EH (cell line): ENCODE data around the gene NREP.

Experiments
- DNase-seq: peaks from one replicate; pipeline ENCODE4 v3.0.0-alpha.2; 2015; ENCODE audit warnings: low read depth

Gene NREP, protein sequence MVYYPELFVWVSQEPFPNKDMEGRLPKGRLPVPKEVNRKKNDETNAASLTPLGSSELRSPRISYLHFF

DNA sequence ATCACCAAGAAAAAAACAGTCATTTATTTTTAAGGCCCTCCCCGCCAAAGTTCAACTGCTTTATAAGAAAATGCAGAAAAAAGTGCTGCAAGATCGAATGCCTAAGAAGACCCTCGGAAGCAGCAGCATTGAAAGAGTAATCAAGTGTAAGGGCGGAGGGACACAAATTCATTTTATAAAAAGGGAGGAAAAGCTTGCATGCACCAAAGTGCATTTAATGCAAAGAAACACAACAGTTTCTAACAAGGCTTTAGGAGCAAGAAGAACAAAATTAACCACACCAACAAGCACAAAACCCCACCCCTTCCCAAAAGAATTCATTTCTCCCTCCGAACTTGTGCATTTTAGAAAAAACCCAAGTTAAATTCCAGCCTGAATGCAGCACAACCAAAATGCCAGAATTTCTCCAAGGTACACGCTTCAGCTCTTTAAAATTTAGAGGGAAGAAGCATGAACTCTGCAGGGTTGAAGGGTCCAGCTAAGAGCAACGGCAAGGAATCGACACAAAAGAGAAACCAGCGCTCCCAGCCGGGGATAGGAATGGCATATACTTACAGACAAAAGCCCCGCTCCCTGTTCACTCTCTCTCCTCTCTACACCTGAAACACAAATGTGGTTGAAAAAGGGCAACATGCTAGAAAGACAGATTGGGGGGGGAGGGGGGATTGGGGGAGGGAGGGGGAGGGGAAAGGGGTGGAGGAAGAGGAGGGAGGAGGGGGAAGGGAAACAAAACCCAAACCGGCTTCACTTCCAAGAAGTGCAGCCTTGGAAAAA is at the start of gene NREP:
TSS of gene NREP (minus strand) at position 614 of the 774 bp plus-strand sequence. CDS start 1,422 bp downstream, outside the sequence.
- no peak for DNase-seq

DNA sequence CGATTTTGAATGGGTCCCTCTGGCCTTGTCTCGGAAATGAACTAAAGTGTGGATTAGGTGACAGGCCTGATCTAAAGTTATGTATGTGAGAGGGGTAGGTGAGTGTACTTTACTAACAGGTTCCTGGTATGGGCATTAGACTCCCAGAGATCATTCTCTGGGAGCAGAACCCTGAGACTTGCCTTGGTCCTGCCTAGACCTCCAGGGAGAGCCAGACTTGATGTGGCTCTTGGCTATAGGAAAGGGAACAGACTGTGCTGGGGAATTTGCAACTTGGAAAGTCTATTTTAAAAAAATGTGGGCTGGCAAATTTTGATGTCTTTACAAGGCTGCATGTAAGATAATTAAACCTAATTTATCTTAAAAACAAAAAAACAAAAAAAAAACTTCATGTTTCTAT is 49.8 kb upstream of the NREP start:
- DNase-seq, result no peak

DNA sequence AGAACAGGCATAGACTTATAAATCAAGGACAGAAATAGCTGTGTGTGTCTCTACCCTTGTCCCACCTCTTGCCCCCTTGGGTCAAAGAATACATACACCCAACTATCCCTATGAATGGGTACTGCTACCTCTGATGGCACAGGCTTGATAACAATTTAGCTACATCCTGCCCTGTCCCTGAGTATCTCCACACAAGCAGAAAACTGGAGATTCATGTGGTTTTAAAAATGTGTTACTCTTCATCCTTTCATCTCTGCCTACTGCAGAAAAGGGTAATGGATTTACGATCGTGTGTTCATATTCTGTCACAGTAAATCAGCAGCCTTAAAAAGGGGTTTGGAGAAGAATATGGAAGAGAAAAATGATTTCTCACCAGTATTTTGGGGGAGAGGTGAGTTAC is 49.2 kb upstream of the NREP start:
- no peak for DNase-seq

DNA sequence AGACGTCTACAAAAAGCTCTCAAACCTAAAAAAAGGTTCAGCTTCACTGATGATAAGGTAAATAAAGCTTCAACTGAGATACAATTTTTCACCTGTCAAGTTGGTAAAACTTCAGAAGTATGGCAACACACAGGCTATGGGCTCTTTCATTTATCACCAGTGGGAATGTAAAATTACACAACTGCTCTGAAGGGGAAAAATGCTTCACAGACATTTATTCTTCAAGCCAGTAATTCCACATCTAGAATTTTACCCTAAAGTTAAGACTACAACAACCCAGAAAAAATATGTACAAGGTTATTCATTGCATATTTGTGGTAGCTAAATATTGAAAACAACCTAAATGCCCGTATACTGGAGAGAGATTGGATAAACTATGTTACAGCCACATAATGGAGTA is 48.1 kb upstream of the NREP start:
- no peak for DNase-seq

DNA sequence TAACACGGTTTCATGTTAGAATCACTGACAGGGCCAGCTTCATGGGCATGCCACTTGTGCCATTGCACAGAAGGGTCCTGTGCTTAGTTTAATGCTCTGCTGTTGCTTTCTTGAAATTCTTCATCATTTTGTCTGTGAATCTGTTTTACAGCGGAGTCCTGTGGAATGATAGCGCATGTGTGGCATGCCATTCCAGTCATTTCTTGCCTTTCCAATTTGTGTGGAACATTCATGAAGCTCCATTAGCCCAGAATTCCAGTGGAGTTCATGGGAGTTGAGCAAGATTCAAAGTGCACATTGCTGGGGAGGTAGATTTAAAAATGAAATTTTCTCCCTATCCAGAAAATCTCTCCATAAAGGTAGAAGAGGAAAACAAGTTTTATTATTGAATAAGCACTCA is 43.4 kb upstream of the NREP start:
- DNase-seq, result peak; percentile 51

DNA sequence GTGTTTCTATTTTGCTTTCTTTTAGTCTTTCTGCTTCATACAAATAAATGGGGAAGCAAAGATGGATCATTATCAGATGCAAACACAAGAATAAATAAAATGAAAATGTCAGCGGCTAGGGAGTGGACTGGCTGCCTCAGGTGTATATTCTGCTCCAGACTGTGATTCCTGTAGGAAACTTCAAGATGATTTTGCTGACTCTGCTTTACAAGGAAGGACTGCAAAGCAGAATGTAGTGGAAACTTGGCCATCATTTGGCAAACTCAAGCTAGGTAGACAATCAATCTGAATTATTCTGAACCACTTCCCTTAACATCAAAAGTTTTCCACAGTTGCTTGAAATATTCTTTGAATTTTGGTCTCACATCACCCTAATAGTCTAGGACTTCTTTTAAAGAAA is 38.1 kb upstream of the NREP start:
- no peak for DNase-seq

DNA sequence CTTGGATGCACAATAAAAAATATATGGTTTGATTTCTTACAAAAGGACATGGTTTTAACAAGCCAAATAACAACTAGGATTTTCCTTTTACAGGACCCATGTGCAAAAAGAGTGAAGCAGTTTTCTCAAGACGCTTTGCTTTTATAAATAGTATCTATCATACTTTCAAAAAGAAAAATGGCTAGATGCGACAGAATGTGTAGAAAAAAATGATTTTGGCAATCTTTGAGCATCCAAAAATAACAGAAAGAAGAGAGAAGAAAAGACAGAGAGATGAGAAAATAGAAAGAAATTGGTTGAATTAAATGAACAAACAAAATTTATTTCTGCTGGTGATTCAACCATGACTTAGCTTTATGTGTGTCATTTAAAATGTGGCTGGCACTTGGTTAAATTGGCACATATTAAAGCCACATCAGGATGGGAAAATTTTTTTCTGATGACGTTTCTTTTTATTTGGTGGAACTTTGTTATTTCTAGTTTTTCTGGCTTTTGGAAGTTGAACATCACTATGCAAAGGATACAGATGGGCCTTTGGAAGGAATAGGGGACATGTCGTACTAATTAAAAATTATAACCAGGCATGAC is 35.6 kb upstream of the NREP start:
- DNase-seq, result peak; percentile 84

DNA sequence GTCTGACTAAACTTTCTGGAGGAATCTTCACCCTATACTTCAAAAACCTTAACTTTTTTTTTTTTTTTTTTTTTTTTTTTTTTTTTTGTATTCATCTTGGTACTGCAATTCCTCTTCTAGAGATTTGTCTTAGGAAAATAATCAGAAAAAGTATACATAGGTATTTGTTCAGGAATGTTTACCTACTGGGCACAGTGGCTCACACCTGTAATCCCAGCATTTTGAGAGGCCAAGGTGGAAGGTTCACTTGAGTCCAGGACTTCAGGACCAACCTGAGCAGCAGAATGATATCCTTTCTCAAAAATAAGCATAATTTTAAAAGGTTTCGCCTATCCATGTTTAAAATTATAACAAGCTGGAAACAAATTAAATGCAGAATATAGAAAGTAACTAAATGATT is 33.3 kb upstream of the NREP start:
- DNase-seq, result no peak

DNA sequence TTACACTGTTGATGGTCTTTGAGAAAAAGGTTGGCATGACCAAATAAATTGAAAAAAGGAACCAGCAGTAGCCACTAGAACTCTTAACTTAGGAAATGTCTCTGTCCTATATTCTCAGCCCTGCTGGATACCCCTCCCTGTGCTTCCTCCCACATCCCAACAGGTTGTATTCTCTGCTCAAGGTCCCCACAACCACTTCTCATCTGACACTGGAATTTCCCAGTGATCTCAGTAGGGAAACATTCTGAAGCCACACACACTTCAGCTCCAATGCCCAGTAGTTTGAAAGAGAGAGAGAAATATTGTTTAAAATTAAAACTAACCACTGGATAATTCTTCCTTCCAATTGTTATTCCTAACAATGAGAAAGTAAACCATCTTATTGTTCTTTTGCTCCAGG is 30.0 kb upstream of the NREP start:
- DNase-seq, result no peak

DNA sequence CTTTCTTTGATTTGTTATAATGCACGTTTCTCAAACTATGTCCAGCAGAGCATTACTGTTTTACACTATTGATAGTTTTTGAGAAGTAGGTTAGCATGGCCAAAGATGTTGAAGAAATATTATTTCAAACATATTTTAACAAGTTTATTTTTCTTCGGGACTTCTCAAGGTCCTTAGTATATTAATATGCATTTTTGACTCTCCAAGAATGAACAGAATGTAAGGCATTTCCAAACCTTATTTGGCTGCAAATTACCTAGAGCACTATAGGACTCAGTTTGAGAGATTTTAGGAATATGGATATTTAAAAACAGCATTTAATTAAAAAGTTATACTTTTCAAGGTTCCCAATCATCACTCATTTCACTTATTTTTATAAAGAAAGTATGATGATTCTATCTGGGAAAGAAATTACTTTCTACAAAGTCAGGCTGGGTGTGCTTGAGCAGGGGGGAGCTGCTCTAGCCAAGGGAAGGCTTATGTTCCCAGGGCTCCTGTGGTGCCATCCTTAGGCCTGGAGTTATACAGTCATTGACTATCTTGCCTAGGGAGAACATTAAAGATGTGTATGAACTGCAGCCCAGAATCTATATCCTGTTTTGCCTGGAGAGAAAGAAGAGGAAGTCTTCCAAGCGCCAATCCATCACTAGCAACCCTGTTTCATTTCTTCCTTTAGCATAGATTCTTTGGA is 27.6 kb upstream of the NREP start:
- no peak for DNase-seq

DNA sequence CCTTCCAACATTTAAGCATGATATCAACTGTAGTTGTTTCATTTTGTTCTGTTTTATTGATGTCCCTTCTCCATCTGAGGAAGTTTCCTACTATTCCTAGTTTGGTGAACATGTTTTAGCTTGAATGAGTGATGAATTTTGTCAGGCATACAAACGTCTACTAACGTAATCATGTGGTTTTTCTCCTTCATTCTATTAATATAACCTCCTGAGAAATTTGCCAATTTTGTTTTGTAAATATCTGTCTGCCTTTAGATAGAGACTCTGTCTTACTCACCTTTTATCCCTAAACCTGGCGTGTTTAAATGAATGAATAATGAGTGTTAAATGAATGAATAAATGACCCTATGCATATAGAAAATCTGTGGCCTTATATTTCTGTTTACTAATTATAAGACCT is 26.5 kb upstream of the NREP start:
- DNase-seq, result no peak

DNA sequence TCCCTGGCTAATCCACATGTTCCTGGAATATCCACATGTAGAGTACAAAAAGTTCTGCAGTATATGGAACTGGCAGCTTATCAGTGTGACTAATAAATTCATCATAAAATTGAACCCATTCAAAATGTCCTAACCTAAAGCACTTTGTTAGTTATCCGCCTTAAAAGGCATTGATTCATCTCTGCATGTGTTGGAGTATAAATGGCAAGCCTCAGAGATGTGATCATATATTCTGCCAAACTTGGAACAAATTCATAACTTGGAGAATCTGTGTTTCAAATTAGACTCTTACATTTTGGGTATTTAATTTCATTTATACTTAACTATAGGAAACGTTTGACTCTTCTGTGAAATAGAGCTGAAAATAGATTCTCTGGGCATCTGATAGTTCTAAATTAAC is 25.2 kb upstream of the NREP start:
- no peak for DNase-seq

DNA sequence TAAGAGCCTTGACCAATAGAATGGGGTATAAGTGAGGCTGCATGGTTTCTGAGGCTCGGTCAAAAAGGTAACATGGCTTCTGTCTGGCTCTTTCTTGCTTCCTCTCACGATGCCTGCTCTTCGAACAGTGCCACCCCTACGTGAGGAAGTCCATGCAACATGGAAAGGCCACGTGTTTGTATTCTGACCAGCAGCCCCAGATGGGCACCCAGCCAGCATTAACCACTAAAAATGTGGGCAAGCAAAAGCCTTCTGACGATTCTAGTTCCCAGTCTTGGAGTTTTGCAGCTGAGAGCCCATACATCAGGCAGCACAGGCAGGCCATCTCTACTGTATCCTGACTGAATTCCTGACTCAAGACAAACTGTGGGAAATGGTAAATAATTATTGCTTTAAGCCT is 24.2 kb upstream of the NREP start:
- DNase-seq, result peak; percentile 68

DNA sequence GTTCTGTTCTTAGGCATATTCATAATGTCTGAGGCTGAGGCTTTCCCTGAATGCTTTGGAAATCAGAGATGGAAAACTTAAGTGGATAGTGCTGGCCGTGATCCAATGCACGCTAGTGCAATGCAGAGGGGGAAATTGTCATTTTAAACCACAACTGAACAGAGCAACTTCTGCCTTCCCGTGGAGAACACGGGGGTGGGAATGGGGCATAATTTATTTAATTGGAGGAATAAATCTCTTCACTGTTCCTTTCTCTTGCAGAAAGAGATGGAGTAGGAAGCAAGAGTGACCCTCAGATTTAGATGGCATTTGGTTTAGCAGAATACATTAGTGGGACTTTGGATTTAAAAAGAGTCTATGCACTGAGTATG is 22.9 kb upstream of the NREP start:
- peak; percentile 53 for DNase-seq

DNA sequence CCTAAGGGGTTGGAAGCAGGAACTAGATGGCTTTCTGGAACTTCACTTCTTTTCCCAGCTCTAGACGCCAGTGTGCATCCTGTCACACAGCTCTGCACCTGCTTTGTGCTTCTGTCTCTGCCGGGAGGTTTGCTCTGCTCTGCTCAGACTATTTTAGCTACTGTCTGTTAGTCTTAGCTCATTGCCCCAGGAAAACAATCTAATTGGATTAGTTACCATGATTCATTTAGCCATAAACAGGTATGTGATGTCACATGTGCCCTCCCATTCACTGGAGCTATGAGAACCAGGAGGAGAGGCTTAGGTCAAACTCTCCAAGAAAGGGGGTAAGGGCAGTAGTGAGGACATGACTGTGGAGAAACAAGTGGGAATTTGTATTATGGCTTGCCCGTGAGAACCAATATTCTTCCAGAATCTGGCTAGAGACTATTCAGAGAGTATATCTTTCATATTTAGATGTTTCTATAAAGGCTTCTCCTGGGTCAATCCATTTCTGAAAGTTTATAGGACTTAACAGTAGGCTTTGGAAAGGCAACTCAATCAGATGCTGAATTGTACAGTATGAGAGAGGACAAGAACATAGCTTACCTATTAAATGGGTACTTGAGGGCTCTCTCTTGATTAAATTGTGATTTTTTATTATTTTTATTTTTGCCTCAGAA is 22.4 kb upstream of the NREP start:
- no peak for DNase-seq

DNA sequence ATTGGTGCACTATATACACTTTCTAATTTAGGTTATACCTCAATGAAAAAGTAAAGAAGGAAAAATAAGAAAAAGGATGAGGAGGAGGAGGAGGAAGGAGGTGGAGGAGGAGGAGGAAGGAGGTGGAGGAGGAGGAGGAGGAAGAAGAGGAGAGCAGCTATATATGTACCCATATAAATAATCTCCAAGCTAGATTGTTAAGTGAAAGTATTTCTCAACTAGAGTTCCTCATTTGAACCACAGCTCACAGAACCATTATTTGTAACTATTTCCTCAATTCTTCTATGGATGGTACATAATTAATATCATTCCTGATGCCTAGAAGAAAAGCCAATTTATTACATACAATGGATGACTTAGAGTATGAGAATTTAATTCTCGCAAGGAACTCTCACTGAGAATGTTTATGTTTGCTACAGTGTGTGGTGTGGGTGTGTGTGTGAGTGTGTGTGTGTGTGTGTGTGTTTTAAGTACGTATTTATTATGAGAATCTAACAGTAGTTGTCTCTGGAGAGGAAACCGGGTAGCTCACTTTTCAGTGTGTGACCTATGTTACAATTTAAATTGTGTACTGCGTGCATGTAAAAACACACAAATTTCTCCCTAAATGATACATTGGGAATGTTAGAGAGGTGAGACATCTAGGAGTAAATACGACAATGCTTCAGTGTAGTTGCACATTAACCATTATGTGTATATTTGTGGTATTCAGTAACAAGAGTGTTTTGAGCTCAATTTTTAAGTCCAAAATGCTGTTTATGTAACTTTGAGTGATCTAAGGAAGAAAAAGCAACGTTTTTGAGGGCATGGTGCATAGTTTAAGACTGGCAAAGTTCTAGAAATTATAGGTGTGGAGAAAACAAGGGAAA is 20.2 kb upstream of the NREP start:
- DNase-seq, result no peak

DNA sequence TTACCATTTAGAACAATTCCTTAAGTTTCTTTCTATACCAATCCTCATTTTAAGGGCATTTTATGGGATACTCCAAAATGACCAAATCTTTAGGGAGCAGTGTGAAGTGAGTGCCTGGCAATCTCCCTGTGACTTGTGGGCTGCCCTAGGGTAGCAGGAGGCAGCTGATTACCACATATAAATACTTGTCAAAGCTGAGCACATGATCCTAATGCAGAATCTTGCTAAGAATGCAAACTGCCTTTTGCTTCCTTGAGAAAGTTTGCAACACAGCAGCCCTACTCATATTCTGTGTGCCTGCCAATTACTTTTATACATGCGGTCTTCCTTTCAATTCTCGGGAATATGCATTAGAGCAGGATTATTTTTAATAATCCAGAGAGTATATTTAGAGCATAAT is 18.2 kb upstream of the NREP start:
- peak; percentile 64 for DNase-seq

DNA sequence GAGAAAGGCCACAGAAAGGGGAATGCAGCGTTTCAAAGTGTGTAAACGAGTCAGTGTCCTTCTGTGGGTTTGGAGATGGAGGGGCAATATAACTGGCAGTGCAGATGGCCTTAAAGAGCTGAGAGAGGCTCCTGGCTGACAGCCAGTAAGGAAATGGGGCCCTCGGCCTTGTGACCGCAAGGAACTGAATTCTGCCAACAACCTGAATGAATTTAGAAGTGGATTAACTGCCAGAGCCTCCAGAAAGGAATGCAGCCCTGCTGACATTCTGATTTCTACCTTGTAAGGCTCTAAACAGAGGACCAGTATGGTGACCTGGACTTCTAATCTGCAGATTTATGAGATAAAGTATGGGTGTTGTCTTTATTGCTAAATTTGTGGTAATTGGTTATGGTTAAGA is 17.5 kb upstream of the NREP start:
- peak; percentile 76 for DNase-seq

DNA sequence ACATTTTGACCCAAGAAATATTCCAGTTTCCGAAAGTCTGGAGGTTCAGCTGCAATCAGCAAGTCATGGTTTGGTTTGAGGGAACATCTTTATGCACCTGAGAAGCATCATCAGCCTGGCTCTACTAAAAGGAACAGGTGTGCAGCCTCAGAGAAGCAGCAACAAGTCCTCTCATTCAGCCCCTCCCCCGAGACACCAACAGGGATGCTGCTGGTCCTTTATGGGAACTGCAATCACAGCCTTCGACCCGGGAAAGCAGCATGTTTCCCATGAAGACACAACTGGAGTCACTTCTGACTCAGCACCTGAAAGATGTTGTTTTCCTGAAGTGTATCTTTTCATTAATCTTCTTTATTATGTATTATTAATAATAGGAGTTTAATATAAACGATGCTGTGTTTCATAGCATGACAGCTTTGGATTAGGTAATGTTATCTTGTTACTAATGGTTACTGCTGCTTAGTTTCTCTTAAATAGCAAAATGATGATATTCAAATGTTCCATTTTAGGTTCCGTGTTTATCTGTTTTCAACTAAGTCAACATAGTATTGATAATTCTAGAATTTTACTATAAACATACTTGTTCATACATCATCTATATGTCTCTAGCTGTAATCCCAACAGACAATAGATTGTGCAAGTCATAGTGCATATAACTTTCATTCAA is 15.6 kb upstream of the NREP start:
- DNase-seq, result peak; percentile 34

DNA sequence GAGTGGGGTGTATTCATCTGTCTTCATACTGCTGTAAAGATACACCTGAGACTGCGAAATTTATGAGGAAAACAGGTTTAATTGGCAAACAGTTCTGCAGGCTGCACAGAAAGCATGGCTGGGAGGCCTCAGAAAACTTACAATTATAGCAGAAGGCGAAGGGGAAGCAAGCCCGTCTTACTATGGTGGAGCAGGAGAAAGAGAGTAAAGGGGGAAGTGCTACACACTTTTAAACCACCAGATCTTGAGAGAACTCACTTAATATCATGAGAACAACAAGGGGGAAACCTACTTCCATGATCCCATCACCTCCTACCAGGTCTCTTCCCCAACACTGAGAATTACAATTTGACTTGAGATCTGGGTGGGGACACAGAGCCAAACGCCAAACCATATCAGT is 12.5 kb upstream of the NREP start:
- DNase-seq, result no peak
